PFSK-1 (cell line): ENCODE data around the gene CD37. TPM values are rescaled to one million over a fixed set of nuclear protein-coding genes. Genes with fewer than 3 reads are reported as not detected.

ENCODE experiments used
- FOXP2 ChIP-seq: optimal IDR thresholded peaks from 2 replicates; pipeline ENCODE3; 2011; ENCODE audit warnings: borderline replicate concordance, control low read depth, inconsistent platforms; ENCODE audit not compliant: insufficient read depth; ENCODE audit errors: extremely low read length, extremely low read depth
- POLR2AphosphoS5 ChIP-seq: IDR thresholded peaks from 2 replicates; pipeline ENCODE4 v1.6.1; 2012; ENCODE audit warnings: low read depth, mild to moderate bottlenecking, control low read depth, low read length, moderate library complexity
- REST ChIP-seq, 2 experiments: IDR thresholded peaks; 2 replicates each; pipeline versions ENCODE4 v1.6.1 to v1.8.0; 2011 to 2012; ENCODE audit warnings: low read depth in 2 of 2, low read length in 2 of 2, control low read depth in 1 of 2, inconsistent platforms in 1 of 2, mild to moderate bottlenecking in 1 of 2, moderate library complexity in 1 of 2; ENCODE audit not compliant: insufficient read depth in 1 of 2
- SIN3A ChIP-seq: IDR thresholded peaks from 2 replicates; pipeline ENCODE4 v1.6.1; 2012; ENCODE audit warnings: mild to moderate bottlenecking, low read length, moderate library complexity, borderline replicate concordance; ENCODE audit not compliant: insufficient read depth
- TAF1 ChIP-seq: IDR thresholded peaks from 2 replicates; pipeline ENCODE4 v1.6.1; 2012; ENCODE audit warnings: low read length, control low read depth, borderline replicate concordance; ENCODE audit not compliant: insufficient read depth
- polyA plus RNA-seq: library from polyadenylated mRNA; unstranded; fragments of >200 nt; gene quantifications from one replicate; pipeline ENCODE4 v1.2.1, GENCODE V29; 2012; ENCODE audit warnings: low read depth, missing spikeins; ENCODE audit not compliant: insufficient read length

The CD37 gene
- polyA plus RNA-seq: 11.6 TPM

- TF ChIP-seq FOXP2 (no peak), POLR2AphosphoS5 (0 out of 2 replicates have a peak, but pooled peaks have one; percentile 26), REST (IDR thresholded peaks at IDR 0.05; ENCODE audit: insufficient read depth in 1 of 2, low read depth in 2 of 2, low read length in 2 of 2) (no peak)
Measured at GRCh38 chr19:49335071-49335783, at the start of gene CD37. Gene CD37 (plus strand): TSS chr19:49335406. CDS start chr19:49335541, 135 bp downstream.

GRCh38 chr19:49287141-49287770 is 48.0 kb upstream of the CD37 start:
- TF ChIP-seq FOXP2 (no peak), SIN3A (no peak), POLR2AphosphoS5 (no peak)

- TF ChIP-seq SIN3A (no peak), REST (IDR thresholded peaks at IDR 0.05; ENCODE audit: insufficient read depth in 1 of 2, low read depth in 2 of 2, low read length in 2 of 2) (no peak), TAF1 (no peak), FOXP2 (no peak), POLR2AphosphoS5 (no peak)
Measured at GRCh38 chr19:49290517-49290916, 44.7 kb upstream of the CD37 start.

GRCh38 chr19:49294401-49294800 is 40.8 kb upstream of the CD37 start:
- no peak for TF ChIP-seq POLR2AphosphoS5
- no peak for TF ChIP-seq SIN3A
- no peak for TF ChIP-seq REST (IDR thresholded peaks at IDR 0.05; ENCODE audit: insufficient read depth in 1 of 2, low read depth in 2 of 2, low read length in 2 of 2)
- no peak for TF ChIP-seq TAF1
- no peak for TF ChIP-seq FOXP2

- TF ChIP-seq TAF1 (no peak), FOXP2 (no peak), REST (IDR thresholded peaks at IDR 0.05; ENCODE audit: insufficient read depth in 1 of 2, low read depth in 2 of 2, low read length in 2 of 2) (no peak), POLR2AphosphoS5 (no peak), SIN3A (no peak)
Measured at GRCh38 chr19:49295208-49295880, 39.9 kb upstream of the CD37 start.
